Parietal lobe (tissue), 1 donor: ENCODE data around the gene C19orf12. TPM values are rescaled to one million over a fixed set of nuclear protein-coding genes. Genes with fewer than 3 reads are reported as not detected.

Experiments used
- total RNA-seq: library from RNA; depleted of rRNA; stranded (reverse); fragments of >200 nt; gene quantifications from one replicate; pipeline ENCODE4 v1.2.3, GENCODE V29; 2014

The C19orf12 gene
- 41.0 TPM for total RNA-seq

GRCh38 chr19:29714953-29715700 is at the start of gene C19orf12:
C19orf12 (minus strand) TSS chr19:29715261; CDS start chr19:29708413, 6,848 bp downstream.

DNA sequence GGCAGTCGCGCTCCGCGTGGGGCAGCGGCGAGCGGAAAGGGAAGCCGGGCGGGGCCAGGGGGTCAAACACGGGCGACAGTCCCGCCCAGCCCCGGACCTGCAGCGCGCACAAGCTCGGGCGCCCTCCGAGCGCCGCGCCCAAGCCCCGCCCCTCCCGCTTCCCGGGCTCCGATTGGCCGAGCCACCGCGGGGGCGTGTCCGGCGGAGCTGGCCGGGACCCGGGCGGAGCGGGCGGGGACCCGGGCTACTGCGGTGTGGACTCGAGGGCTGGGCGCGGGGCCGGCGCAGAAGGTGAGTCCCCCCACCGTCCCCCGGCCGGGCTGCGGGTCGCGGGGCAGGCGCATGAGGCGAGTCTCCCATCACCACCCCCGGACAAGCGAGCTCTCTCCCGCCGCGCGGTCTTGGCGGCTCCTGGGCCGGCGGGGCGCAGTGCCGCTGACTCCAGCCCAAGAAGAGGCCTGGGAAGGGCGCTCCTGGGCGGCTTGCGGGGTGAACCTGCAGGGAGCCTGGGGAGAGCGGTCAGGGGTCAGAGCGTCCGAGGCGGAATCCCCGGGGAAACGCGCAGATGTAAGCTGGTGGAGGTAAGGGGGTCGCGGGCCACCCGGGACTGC is 49.7 kb downstream of the C19orf12 start, which contains the start of gene PLEKHF1:
Gene PLEKHF1, plus strand, starts transcription at position 247 of the 611 bp plus-strand sequence. CDS start 8,379 bp downstream, outside the sequence.

Other genes starting within 250 kb of the C19orf12 start
- 18.8 TPM for gene VSTM2B, start 189.3 kb downstream of the C19orf12 start, total RNA-seq
- 42.3 TPM for gene POP4, start 109.0 kb downstream of the C19orf12 start, total RNA-seq
- gene PLEKHF1, start 49.8 kb downstream of the C19orf12 start, total RNA-seq, result 0.63 TPM
- gene CCNE1, start 96.7 kb upstream of the C19orf12 start, total RNA-seq, result 0.63 TPM
- gene URI1, start 227.0 kb upstream of the C19orf12 start, total RNA-seq, result 67.9 TPM